Measurements from ENCODE around the gene TLR7.

Gene TLR7

DNA sequence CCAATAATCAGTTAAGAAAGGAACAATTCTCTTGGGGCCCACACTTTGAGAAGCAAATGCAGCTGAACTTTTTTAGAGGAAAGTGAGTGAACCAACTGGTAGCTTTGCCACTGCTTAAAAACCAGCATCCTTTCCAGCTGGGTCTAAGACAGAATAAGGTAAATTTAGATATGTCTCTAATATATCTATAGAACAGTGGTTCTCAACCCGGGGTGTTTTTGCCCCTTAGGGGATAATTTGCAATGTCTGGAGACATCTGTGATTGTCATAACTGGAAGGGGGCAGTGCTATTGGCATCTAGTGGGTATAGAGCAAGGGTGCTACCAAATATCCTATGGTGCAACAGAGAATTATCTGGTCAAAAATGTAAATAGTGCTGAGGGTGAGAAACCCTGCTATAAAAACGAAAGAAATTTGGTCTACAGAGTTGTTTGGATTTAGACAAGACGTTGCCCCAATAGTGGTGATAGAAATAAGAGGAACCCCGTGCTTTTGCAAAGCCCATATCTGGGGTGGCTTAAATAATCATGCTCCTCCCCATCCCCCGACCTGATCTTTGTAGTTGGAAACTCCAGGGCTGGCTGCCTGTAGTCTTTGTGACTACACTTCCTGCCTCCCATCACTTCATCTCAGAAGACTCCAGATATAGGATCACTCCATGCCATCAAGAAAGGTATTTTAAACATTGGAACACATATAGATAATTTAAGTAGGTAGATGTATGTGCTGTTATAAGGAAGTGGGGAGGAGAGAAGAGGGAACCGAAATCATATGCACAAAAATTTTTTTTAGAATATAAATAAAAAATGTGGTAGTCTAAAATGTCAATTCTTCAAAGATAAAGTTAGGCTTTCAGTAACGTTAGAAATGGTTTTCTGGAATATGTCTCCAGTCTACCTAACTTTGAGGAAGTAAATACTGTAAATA, at the start of gene TLR7:
TSS of gene TLR7 (plus strand) at position 622 of the 927 bp plus-strand sequence. CDS start 507 bp downstream, outside the sequence.
- FAIRE-seq (no peak), DNase-seq (ENCODE audit: low spot score) (no peak)

DNA sequence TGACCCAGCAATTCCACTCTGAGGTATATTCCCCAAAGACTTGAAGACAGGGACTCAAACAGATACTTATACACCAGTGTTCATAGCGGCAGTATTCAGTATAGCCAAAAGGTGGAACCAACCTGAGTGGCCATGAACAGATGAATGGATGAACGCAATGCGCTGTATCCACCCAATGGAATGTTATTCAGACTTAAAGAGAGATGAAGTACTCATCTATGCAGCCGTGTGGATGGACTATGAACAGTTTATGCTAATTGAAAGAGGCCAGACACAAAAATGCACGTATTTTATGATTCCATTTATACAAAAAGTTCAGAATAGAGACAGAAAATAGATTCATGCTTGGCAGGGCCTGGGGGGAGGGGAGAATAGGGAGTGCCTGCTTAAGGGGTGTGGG, 49.3 kb upstream of the TLR7 start:
- no peak for FAIRE-seq

DNA sequence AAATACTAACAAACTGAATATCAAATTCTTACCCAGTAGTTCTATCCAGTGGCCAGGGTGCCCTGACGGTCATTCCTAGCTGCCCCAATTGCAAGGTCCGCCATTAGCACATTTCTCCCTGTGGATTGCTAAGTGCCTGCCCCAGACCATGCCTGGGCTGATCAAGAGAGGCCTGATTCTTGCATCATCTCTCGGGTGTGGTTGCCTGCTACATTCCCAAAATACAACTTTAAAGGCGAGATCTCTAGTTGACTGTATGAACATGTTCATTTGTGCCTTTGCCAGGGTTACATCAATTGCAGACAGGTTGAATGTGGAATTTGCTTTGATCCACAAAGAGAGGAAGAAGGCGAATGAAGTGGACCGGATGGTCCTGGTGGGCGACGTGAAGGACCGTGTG, 47.6 kb upstream of the TLR7 start:
- DNase-seq (ENCODE audit: low spot score) = no peak
- no peak for FAIRE-seq

More for the DNA sequence above, 49.3 kb upstream of the TLR7 start:
- no peak for DNase-seq (ENCODE audit: low spot score)

DNA sequence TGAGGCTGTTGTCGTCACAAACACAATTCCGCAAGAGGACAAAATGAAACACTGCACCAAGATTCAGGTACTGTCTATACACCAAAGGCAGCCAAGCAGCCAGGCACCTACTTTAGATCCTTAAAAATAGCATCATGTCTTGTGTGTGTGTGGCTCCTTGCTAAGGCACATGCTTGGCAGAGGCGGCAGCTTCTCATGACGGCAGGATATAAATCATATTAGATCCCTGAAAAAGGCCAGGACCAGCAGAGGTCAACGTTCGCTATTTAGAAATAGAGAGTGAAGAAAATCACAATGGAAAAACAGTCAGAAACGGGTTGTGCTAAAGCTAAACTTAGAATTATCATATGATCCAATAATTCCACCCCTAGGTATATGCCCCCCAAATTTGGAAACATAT, 46.1 kb upstream of the TLR7 start:
- no peak for DNase-seq (ENCODE audit: low spot score)
- no peak for FAIRE-seq

DNA sequence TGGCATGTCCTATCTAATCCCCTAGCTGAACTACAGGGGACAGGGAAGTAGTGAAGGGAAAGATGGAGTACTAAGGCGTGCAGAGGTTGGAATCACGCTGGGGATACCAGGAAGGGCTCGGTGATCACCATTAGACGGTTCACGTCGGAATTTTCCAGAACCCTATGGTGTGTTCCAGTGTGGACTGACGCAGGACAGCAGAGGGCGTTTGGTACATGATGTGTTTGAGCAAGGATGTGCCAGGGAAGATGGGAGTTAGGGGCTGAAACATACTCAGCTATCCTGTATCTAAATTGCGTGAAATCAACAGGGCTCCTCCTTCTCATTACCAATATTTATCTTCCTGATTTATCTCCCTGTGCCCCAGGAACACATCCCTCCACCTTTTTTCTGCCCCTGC, 41.9 kb upstream of the TLR7 start:
- no peak for DNase-seq (ENCODE audit: low spot score)
- FAIRE-seq = no peak

DNA sequence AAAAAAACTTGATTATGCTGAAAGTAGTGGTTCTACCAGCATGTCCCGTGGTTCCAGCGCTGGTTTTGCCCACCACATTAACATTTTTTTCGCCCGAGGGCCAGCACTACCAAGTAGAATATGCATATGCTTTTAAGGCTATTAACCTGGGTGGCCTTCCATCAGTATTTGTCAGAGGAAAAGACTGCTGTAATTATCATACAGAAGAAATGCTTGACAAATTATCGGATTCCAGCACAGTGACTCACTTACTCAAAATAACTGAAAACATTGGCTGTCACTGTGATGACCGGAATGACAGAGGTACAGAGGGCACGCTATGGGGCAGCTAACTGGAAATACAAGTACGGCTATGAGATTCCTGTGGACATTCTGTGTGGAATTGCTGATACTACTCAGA, 41.1 kb upstream of the TLR7 start:
- DNase-seq (ENCODE audit: low spot score) (peak; percentile 79), FAIRE-seq (peak; percentile 81)

DNA sequence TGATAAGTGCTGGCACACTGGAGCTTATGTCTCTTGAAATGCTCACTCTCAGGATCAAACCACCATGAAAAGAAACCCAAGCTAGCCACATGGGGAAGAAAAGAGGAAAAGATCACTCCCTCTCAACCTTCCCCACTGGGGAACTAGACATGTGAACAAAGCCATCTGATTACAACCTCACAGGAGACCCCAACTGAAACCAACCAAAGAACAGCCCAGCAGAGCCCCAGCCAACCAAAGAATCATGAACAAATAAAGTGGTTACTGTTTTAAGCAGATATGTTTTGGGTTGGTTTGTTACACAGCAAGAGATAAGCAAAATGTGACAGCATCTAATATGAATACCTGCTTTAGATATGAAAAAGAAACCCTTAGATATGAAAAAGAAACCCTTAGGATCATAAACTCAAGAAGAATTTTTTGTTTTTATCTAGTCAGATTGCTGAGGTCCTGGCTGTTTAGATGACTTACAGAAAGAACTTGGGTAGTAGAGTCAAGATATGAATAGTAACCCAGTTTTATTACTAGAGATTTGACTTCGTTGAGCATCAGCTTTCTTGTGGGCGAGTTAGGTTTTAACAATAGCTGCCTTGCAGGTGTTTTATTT, 23.7 kb upstream of the TLR7 start:
- DNase-seq (ENCODE audit: low spot score) (no peak), FAIRE-seq (no peak)

DNA sequence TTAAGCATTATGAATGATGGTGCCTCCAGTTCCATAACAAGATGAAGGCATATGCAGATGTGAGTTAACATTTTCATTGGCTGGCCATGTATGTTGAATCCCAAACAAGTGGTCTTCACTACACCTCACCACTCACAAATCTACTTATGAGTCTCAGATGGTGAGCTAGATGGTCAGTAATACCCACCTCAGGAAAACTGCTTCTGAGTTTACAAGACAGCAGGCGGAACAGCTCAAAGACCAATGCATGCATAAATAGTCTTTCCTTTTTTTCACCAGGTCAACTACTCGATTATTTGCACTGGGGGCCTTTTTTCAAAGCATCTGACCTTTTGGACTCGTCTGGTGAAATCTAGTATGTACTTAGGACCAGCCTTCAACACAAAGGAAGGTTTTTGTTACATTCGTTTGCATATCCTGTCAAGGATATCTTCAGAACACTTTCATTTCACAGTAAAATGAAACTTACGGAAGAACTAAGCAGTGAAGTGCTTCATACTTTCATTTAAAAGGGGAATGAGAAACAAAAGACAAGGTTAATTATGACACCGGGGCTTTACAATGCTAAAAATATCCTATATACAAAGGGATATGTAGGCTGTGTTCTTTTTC, 23.1 kb upstream of the TLR7 start:
- FAIRE-seq (no peak), DNase-seq (ENCODE audit: low spot score) (no peak)

DNA sequence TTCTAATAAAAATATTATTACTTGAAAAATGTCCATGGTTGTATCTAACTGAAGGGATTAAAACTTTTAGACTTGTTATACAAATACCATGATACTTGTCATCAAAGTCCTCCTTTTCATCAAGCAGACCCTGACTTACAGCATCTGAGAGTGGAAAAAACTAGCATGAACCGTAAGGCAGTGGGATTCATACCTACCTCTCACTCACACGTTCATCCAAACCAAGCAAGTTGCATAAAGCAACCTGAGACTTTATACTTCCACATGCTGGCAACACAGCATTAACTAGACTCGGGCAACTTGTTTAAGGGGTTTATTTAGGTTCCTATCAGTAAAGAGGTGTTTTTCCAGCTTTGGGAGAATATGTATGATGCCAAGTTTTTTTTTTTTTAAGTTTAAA, 22.6 kb upstream of the TLR7 start:
- FAIRE-seq (no peak), DNase-seq (ENCODE audit: low spot score) (no peak)

DNA sequence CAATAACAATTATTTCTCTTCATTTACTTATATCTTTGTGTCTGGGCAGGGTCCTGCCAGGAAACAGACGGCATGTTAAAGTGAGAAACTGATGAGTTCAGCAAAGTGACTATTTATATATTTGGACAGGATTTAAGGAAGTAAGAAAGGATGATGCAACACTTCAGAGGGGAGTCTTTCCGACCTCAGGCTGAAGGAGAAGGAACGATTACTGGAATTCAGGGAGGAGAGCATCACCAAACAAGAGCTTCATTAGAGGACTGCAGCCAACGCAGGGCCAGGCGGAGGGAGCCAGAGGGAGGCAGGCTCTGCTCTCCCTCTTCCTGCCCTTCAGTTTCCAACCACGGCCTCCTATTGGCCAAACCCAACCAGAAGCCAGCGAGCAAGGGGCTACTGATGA, 1.5 kb upstream of the TLR7 start:
- FAIRE-seq (no peak), DNase-seq (ENCODE audit: low spot score) (no peak)

DNA sequence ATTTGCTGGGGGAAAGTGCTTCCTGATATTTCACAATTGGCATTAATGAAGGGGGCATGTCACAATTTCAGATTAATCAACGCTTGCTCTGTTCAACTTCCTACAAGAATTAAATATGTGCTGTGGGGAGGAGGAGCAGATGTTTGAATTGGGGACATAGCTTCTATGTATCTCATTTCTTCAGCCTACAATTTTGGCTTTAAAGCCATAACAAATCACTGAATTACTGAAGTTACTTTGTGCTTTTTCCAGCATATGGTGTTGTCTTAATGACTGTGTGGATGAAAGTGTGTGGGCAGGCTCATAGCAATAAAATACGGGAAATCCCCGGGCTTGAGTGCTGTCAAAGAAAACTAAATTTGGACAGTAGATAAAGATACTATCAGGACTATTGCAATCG, 813 bp downstream of the TLR7 start:
- FAIRE-seq (no peak), DNase-seq (ENCODE audit: low spot score) (no peak)

DNA sequence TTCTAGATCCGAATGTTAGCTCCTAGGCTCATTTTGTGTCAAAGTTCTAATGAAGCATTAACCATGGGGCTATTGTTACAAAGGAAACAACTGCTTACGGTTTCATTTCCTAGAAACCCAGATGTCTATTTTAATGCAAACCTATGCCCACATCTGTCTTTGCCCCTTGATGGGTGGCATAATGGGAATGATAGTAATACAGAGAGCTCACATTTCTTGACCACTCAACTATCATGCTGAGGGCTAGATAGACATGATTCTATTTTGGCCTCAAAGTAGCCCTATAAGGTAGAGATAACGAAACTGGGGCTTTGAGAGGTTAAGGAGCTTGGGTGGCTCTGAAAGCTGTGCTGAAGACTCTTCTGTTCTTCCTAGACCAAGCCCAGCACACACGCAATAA, 1.9 kb downstream of the TLR7 start:
- no peak for FAIRE-seq
- no peak for DNase-seq (ENCODE audit: low spot score)

DNA sequence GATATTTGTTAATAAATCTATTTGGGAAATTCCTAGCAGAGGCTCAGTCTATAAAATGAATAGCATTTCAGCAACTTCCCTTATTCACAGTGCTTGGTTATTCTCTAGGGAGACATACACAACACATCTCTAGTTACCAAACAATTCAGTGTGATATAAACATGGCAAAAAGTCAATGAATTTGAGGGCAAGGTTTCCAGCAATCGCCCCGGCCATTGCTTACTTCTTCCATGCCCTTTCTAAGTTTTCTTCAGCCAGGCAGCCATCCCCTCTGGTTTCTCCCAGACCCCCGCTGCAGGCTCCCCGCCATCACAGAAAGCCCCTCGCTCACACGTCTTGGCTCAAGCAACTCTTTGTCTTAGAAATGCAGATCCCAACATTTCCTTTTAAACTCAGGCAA, 4.4 kb downstream of the TLR7 start:
- DNase-seq (ENCODE audit: low spot score) (no peak), FAIRE-seq (no peak)

DNA sequence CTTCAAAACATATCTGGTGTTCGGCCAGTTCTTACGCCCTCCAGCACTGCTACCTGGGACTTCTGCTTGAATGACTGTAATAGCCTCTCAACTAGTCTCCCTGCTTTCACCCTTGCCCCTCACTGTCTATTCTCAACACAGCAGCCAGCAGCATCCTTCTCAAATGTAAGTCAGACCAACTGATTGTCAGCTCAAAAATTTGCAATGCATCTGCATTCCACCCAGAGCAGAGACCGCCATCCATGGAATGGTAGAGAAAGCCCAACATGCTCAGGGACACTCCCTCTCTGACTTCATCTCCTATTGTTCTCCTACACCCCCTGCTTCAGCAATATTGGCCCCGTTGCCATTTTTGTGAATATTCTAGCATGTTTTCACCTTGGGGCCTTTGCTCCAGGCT, 5.9 kb downstream of the TLR7 start:
- no peak for DNase-seq (ENCODE audit: low spot score)
- FAIRE-seq = no peak

DNA sequence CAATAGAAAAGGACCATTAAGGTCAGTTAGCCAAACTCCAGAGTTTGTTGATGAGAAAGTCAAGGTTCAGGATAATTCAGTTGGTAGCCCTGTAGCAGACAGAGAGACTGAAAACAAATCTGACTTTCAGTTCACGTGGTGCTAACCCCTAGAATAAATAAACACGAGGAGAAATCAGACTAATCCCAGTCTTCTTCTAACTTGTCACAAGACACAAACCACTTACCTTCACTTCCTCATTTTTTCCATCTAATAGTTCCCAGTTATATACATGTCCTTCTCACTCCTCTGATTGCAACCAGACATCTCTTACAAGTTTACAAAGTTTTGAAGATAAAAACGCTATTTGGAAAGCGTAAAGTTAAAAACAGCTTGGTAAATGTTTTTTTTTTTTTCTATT, 7.7 kb downstream of the TLR7 start:
- FAIRE-seq (no peak), DNase-seq (ENCODE audit: low spot score) (no peak)

DNA sequence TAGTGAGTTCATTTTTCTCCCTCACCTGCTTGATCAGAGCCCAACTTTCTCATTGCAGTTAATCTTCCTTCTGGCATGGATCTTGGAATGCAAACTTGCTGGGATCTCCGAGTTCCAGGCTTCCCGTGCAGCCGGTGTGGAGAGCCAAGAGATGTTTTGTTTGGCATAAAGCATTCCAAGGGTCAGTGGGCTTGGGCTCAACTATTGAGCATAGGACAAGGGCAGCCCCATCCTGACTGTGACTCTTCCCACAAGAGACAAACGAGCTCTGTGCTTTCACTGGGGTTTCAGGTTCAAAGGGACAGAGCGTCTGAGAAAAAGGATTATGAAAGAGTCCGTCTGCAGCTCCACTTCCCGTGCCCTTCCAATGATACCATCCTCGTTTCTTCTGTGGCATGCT, 10.5 kb downstream of the TLR7 start:
- FAIRE-seq = no peak

DNA sequence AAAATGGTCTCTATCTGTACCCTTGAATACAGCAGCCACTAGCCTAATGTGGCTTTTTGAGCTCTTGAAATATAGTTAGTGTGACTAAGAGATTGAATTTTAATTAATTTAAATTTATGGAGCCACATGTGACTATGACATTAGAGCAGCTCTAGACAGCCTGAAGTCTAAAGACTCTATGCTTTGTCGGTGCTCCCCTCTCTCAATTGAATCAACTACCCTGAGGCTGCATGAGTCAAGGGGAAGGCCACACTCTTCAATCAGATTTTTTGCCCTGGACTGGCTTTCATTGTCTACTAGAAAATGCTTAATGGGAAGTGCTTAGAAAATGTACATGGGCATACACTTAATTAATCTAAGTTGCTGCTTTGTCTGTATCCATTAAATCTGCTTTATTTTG, 11.7 kb downstream of the TLR7 start:
- FAIRE-seq (no peak), DNase-seq (ENCODE audit: low spot score) (no peak)

More for the DNA sequence above, 10.5 kb downstream of the TLR7 start:
- DNase-seq (ENCODE audit: low spot score) = no peak

DNA sequence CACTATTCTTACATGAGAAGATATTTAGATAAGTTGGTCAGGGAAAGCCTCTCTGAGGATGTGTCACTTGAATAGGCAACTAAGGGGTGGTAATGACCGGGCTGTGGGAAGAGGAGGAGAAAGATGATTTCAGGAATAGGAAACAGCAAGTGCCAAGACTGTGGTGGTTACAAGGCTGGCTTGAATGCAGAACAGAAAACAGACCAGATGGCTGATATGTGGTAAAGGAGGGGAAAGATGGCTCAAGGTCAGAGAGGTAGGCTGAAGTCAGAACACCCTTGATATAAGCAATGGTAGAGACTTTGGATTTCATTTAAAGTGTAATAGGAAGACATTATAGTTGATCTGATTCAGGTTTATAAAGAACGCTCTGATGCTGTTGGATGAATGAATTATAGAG, 15.0 kb downstream of the TLR7 start:
- no peak for FAIRE-seq

DNA sequence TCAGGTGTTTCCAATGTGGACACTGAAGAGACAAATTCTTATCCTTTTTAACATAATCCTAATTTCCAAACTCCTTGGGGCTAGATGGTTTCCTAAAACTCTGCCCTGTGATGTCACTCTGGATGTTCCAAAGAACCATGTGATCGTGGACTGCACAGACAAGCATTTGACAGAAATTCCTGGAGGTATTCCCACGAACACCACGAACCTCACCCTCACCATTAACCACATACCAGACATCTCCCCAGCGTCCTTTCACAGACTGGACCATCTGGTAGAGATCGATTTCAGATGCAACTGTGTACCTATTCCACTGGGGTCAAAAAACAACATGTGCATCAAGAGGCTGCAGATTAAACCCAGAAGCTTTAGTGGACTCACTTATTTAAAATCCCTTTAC, 18.6 kb downstream of the TLR7 start:
- FAIRE-seq (no peak), DNase-seq (ENCODE audit: low spot score) (no peak)

More for the DNA sequence above, 15.0 kb downstream of the TLR7 start:
- DNase-seq (ENCODE audit: low spot score) = no peak

DNA sequence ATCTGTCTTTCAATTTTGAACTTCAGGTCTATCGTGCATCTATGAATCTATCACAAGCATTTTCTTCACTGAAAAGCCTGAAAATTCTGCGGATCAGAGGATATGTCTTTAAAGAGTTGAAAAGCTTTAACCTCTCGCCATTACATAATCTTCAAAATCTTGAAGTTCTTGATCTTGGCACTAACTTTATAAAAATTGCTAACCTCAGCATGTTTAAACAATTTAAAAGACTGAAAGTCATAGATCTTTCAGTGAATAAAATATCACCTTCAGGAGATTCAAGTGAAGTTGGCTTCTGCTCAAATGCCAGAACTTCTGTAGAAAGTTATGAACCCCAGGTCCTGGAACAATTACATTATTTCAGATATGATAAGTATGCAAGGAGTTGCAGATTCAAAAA, 19.7 kb downstream of the TLR7 start:
- DNase-seq (ENCODE audit: low spot score) = no peak
- no peak for FAIRE-seq

DNA sequence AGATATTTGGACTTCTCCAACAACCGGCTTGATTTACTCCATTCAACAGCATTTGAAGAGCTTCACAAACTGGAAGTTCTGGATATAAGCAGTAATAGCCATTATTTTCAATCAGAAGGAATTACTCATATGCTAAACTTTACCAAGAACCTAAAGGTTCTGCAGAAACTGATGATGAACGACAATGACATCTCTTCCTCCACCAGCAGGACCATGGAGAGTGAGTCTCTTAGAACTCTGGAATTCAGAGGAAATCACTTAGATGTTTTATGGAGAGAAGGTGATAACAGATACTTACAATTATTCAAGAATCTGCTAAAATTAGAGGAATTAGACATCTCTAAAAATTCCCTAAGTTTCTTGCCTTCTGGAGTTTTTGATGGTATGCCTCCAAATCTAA, 20.3 kb downstream of the TLR7 start:
- no peak for DNase-seq (ENCODE audit: low spot score)
- no peak for FAIRE-seq

DNA sequence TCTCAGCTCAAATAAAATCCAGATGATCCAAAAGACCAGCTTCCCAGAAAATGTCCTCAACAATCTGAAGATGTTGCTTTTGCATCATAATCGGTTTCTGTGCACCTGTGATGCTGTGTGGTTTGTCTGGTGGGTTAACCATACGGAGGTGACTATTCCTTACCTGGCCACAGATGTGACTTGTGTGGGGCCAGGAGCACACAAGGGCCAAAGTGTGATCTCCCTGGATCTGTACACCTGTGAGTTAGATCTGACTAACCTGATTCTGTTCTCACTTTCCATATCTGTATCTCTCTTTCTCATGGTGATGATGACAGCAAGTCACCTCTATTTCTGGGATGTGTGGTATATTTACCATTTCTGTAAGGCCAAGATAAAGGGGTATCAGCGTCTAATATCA, 20.9 kb downstream of the TLR7 start:
- DNase-seq (ENCODE audit: low spot score) (no peak), FAIRE-seq (no peak)

DNA sequence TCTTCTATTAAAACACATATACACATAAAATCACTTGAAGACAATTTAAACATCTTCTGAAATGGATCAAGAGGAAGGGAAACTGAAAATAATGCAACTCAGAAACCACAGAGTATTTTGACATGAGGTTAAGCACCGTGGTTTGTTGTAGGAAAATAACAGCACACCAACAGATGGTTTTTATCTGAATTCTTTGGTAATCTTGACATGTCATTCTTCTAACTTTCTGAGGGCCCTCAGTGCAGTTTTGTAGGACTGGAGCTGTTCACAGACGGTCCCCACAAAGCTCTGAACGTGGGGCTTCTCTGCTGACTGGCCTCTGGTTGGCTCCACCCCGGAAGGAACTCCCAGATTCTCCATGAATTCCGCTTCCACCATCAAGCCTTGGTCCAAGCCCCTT, 23.6 kb downstream of the TLR7 start:
- FAIRE-seq (no peak), DNase-seq (ENCODE audit: low spot score) (no peak)

All from RCC 7860 (cell line).